ENCODE data around the gene DCAF6.
A peak's percentile ranks its signal among the peaks of the same experiment; 100 is the strongest.

The DCAF6 gene

DNA sequence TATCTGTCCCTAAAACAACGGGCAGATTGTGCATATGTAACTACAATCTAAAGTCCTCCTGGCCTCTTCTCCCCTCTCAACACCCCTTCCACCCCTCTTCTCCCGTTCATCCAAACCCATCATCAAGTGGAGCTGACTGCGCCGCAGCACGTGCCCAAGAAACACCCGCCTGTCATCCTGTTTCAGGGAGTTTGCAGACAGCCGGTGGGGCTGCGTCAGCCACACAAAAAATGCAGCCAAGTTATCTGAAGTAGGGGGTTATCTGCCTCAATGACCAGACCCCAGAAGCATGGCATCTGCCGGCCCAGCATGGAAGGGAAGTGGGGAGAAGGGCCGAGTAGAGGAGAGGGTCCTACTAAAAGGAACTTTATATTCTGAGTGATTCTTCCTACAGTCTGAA lies 151.2 kb downstream of the DCAF6 start:
- DNase-seq (ENCODE audit: low spot score) = no peak

DNA sequence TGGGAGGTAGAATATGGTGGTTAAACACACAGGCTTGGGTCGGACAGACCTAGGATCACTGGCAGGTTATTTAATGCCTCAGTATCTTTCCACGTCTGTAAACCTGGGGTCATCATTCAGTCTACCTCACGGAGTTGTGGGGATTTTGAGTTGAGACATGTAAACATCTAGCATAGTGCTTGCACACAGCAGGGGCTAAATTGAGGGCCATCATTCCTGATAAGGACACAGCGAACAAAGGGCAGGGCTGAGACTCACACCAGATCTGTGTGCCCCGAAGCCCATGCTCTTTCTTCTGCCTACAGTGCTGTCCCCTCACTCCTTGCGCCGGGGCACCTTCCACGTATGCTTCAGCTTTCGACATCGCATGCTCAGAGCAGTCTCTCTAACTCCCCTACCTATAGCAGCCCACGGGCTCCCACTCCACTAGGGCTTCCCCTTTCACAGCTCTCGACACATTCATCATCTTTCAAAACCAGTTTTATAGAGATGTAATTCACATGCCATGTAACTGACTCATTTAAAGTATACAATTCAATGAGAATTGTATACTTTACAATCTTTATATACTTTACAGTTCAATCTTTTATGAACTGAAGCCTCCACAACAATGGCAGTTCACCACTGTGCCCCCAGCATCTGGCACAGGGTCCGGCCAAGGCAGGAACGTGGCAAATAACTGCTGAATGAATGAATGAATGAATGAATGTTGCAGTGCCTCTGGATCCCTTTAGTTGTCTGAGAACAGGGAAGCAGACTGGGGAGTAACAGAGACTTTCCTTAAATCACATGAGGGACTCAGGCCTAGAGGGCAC lies 152.2 kb downstream of the DCAF6 start:
- no peak for DNase-seq (ENCODE audit: low spot score)

DNA sequence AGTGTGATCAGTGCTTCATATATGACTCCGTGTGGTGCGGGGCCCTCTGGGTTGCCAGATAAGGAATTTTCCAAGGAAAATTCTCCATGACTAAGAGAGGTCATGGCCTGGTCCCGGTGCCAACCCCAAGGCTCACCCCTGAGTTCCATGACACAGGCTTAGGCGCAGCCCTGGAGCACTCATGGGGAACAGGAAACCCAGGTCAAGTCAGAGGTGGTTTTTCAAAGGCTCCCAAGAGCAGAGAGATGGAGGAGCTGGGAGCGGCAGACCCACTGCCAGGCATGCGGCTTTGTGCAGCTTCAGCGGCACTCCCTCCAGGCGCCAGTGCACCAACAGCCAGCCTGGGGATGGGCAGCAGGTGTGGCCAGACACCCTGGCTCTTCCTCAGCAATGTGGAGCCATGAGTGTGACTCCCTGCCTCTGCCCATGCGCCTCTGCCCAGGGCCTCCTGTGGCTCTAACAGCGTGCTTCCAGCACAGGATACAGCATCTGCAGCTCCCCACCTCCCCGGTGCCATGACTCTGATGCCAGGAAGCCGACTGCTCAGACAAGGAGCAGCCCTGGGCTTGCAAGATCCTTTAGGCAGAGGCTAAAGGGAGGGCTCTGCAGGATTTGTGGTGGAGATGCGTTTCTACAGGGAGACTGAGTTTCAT lies 153.0 kb downstream of the DCAF6 start:
- no peak for DNase-seq (ENCODE audit: low spot score)

DNA sequence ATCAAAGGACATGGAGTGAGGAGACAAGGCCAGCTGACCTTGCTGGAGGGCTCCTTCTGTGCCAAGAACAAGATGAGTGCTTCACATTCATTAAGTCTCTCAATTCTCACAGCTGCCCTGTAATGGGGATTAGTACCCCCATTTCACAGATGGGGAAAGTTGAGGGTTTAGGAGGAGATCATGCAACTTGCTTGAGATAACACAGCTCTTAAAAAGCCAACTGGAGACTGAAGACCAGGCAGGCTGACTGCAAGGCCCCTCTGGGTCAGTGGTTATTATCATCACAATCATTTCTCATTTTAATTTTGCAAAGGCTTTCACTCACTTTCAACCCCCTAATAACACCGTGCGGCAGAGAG lies 153.5 kb downstream of the DCAF6 start:
- DNase-seq (ENCODE audit: low spot score) = no peak

DNA sequence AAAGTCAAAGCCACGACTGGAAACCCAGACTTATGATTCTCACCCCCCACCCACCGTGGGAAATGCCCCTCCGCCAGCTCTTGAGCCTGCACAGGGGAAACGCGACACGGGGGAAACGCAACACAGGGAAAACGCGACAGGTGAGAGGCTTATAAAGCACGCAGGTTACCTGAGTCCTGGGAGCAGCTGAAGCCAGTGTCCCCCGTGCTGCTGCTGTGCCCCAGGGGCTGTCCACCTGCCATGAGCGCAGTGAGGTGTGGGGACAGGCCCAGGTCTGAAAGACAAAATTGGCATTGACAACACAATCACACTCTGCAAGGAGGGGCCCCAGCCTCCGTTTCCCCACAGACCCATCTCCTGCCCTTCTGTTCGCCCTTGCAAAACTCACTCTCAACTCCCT lies 153.9 kb downstream of the DCAF6 start:
- DNase-seq (ENCODE audit: low spot score) = no peak

DNA sequence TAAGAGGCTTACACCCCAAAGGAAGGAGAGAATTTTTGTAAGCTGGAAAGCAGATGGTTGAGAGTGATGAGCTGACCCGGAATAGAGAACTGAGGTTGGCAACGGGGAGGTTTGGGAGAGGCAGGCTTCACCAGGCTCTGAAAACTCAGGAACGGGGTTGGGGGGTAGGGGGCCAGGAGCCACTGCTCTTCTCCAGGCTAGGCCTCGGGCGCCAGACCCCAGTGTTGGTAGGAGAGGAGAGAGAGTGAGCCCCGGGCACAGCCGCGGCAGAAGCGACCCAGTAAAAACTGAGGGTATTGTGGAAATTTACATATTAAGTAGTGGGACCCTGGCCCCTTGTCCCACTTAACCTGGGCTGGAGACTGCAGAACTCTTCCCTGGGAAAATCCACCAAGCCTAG lies 154.6 kb downstream of the DCAF6 start:
- no peak for DNase-seq (ENCODE audit: low spot score)

DNA sequence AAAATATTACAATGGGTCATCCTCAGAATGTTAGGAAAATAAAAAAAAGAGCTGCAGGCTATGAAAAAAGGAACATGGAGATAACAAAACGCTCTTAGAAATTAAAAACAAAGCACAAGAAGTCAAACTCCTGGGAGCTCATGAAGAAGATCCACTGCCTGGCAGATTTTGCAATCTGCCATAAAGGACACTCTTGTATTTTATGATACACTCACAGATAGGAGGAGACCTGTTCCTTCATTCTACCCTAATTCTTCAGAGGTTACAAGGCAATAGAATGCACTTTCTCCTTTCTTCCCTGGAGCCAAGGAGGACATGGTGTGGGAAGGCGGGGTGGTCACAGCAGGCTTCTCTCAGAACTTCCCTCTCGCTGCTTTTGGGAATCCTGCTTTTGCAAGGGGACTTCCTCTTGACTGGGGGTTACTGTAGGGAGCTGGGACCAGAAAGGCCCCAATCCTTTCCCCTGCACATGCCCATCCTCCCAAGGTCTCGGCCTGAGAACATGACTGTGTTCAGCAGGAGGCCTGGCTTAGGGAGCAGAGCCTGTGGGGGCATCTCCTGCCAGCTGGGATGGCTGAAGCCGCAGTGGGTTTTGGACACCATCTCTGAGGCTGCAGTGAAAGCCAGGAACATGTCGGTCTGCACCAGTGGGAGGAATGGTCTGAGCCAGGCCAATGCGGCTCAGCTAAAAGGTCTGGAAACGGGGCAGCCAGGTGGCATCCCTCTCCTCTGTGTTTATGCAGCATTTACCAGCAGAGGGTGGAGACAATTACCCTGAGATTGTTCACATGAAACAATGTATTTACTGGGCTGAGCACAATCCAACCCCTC lies 155.5 kb downstream of the DCAF6 start:
- peak; percentile 43 for DNase-seq (ENCODE audit: low spot score)

DNA sequence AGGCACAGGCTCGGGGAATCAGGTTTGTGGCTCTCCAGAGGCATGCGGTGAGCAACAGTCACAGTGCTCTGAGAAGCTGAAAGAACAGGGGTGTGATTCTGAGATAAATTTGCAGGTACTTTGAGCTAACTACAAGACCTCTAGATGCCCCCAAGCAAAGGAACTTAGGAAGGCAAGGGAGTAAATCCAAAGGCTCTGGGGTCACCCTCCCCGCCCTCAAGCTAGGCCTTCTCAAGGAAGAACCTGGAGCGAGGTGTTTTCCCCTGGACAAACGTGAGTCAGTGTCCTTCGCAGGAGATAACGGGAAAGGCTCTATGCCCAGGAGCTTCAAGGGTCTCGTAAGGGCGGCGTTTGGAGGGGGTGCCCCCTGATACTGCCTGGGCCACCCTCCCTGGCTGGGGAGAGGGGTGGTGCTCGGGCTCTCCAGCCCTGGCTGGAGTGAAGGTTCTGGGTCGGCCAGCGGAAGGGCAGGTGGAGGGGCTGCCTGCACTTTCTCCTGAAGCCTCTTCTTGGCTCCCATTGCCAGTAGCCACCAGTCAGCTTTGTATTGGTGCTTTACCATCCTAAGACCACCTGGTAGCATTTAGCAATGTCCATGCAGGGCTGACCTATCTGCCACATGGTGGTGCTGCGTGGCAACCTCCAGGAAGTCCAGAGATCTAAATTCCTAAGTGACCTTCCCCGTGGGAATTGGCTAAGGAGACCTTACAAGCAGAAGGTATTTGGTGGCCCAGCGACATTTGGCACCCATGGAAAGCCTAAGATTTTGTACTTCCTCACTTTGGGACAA lies 156.3 kb downstream of the DCAF6 start:
- no peak for DNase-seq (ENCODE audit: low spot score)

DNA sequence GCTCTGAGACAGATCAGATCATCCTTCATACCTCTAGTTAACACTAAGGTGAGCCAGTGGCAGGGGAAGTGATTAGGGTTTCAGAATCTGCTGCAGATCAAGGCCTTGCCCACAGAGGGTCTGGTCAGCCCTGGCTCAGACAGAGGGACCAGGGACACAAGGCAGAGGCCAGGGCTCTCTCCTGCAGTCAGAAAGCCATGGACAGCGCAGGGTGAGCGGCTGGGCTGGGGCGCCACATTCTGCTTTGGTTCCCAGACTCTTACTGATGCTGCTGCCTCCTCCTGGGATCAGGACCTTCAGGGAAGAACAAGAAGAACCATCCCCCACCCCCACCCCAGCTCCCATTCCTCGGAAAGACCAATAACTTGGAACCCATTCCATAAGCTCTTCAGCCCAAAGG lies 157.1 kb downstream of the DCAF6 start:
- no peak for DNase-seq (ENCODE audit: low spot score)

DNA sequence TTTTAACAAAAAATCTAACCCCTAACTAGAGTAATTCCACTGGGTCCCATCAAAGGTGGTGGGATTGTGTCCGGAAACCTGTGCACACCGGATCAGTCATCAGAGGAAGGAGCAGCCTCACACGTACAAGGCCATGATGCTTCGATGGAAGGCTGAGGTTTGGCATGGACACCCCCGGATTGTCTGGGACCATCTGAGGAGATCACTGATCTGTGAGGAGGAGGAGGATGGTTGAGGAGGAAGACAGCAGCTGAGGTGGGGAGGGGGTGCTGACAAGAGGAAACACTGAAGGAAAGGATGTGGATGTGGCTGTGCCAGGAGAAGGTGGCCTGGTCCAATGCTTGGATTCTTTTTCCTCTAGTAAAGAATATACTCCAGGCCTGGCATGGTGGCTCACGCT lies 159.0 kb downstream of the DCAF6 start:
- no peak for DNase-seq (ENCODE audit: low spot score)

DNA sequence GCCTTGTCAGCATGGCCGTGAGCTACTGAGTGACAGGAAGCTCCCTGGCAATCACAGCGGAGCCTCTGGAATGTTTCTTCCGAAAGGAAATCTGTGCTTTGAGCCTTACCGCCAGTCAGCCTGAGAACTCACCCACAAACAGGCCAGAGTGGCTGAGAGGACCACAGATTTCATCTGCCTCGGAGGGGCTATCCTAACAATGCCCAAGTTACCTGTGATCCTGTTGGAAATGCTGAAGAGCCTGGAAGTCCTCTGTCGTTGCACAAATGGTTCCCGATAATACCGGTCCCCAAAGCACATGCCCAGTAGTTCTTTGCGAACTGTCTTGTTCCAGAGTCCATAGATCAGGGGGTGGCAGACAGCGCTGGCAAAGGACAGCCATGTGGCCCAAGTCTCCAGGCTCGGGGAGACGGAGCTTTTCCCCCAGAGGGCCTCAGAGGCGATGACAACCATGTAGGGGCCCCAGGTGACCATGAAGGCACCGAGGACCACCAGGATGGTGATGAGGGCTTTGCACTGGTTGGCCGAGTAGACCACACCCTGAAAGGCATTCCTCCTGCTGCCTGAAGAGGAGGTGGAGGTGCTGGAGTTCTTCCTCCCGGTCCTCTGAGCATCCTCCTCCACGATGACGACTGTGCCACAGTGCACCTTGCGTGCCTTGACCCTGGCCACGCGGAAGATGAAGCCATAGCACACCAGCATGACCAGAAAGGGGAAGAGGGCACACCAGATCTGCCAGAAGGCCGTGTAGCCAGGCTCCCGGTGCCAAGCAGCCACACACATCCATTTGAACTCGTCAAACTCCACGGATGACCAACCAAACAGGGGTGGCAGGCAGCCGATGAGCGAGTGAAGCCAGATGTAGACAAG lies 160.0 kb downstream of the DCAF6 start:
- peak; percentile 21 for DNase-seq (ENCODE audit: low spot score)

DNA sequence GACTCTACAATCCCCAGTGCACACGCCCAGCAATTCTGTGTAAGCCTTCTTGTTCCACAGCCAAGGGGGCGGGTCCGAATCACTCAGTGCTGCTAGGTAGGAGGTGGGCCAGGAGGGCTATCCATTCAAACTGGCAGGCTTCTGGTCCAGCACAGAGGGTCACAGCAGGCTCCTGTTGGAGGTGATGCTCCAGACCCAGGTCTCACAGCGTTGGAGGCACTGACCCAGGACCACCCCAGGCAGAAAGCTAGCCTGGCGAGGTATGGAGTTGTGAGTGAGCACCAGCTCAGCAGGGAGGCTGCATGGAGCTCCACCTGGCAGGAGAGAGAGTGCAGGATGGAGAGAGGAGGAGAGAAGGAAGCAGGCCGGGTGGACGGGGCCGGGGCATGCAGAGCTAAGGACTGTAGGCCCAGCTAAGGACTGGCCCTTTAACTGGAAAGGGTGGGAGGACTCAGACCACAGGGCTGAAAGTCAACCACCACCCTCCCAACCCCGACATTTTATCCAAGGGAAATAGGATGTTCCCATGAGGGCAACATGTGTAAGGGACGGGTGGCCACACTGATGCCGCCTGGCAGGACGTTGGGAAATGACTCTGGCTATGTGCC lies 161.5 kb downstream of the DCAF6 start:
- no peak for DNase-seq (ENCODE audit: low spot score)

DNA sequence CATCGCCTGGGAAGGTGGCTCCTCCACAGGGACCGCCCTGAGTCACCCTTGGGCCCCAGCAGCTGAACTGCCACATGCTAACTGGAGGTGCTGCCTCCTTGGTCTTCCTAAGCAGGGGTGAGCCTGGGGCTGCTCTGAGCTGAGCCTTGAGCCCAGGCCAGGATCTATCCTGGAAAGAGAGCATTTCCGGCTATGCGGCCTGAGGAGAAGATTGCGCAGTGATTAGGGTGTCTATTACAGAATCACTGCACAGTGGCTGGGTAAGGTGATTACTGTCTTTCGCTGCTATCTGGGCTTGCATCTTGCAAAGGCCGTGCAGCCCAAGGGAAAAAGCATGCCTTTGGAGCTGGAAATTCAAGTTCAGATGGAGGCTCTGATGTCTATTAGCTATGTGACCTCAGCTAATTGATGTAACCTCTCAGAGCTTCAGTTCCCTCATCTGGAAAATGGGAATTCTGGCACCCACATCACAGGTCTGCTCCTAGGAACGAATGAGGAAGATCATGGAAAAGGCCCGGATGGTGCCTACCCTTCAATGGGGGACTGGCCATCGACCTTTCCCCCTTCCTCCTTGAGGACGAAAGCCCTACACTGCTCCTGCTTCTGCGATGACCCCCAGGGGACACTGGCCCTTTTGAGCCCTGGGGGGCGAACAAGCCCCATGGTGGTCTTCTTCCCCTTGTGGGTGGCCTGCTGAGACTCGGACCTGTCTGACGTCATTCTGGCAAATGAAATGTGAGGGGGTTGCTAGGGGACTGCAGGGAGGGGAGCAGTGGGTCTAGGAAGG lies 162.2 kb downstream of the DCAF6 start:
- no peak for DNase-seq (ENCODE audit: low spot score)

DNA sequence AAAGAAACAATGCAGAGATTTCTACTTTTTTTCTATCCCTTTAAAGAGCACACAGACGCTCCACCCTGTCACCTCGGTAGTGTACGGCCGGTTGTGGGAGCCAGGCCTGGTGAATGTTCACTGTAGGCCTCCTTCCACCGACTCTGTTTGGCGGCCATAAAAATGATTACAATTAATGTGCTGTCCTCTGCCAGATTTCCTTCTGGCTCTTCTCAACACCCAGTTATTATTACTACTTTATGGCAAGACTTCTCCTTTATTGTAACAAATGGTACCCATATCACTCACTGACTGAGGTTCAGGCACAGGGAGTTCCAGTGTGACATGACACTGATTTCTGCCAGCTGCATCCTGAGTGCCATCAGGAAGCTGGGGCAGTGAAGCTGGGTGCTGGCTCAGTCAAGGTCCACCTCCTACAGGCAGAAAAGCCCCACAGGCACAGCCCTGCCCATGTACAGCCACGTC lies 162.9 kb downstream of the DCAF6 start:
- no peak for DNase-seq (ENCODE audit: low spot score)

DNA sequence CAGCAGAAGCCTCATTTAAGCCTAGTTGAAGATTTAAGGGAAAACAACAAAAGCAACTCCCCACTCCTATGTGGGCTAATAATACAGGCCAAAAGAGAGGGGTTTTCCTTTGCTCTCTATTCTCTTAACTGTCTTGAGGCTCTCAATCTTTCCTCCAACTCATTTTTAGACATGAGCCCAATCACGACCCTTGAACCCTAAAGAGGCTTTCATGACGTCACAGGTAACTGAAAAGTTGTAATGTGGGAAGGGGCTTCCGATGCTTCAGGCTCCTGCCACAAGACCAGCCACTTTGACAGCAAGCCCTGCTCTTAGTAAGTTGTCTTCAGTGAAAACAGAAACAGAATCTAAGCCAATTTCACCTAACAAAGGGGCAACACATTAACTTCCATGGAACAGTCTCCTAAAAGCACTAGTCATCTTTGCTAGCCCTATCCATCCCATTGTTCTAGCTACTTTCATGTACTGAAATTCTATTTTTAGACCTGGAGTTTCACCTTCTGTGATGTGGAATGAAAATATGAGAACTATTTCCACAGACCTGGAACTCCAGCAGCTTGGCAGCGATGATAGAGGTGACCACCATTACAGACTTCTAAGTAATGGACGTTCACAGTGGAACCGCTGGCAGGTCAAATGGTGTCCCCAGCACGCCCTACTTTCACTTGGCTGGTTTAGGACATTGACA lies 164.0 kb downstream of the DCAF6 start:
- no peak for DNase-seq (ENCODE audit: low spot score)

DNA sequence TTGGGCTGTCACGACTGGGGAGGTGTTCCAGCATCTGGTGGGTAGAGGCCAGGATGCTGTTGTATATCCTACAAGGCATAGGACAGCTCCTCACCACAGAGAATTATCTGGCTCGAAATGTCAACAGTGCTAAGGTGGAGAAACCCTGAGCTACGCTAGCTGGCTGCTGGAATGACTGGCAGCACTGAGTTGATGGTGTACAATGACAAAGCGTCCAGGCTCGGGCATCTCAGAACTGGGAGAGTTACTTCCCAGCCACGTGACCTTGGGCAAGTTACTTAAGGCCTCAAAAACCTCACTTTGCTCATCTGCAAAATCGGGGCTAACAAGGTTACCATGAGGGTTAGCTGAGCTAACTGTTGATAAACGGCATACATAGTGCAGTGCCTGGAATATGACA lies 164.9 kb downstream of the DCAF6 start:
- no peak for DNase-seq (ENCODE audit: low spot score)

DNA sequence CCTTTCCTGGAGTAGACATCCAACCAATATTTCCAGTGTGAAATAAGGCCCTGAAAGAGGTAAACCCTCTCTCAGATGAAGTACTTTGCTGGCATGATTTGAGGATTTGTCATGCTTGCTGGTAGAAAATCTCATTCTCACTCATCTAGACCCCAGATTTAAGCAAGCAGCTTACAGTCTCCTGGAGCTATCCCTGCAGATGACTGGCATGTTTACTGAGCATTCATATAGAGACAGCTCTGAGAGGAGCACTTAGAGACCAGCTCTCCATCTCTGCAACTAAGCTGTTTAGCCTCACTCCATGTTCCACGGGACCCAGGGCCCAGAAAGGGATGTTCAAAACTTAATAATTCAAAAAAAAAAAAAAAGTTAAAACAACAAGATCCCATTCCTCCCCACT lies 166.0 kb downstream of the DCAF6 start:
- no peak for DNase-seq (ENCODE audit: low spot score)

DNA sequence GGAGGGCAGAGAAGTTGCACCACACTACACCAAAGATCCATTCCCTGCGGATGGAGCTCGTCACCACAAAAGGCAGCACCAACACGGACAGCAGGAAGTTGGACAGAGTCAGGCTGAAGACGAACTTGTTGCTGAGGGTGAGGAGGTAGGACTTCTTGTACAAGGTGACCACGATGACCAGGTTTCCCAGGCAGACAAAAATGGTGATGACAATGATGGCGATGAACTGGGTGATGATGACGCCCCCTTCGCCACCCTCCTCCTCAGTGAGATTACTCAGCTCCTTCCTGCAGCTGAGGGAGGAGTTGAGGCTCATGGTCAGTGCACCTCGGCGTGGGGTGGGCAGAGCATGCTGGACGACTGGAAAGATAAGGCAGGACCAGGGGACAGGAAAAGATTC lies 168.1 kb downstream of the DCAF6 start:
- no peak for DNase-seq (ENCODE audit: low spot score)

DNA sequence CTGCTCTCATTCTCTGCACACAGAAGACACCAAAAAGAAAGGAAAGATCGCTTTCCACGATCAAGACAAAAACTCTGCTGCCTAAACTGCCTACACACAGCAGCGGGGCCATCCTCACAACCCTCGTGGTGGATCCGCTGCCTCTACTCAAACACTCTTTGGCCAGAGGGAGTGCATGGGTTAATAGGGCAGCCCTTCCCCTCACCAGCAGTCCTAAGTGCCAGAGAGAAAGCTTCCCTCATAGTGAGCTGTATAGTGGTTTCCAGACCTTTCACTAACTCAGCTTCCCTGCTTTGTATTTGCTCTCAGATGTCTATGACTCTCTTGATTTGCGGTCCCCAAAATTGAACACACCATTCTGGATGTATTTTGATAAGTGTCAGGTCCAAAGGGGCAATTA lies 169.4 kb downstream of the DCAF6 start:
- DNase-seq (ENCODE audit: low spot score) = no peak

Data from ecto neural progenitor cell (in vitro differentiated cells).